ENCODE measurements around the gene NTM.

- TF ChIP-seq CTCF (IDR thresholded peaks at IDR 0.05) (no peak), POLR2A (IDR thresholded peaks at IDR 0.05) (no peak)
Measured at GRCh38 chr11:131371791-131372104, 1.3 kb downstream of the NTM start.

Data from breast epithelium (tissue), 3 donors.